Activated effector memory CD4-positive, alpha-beta T cell treated with anti-CD3 and anti-CD28 coated beads, Interleukin-2, amount 50 U/mL, for 16 hours (primary cell): ENCODE results near the gene USP10.

ENCODE experiments used
- DNase-seq: peaks from one replicate; pipeline ENCODE4 v3.0.0-alpha.2; 2020

USP10 gene

DNA sequence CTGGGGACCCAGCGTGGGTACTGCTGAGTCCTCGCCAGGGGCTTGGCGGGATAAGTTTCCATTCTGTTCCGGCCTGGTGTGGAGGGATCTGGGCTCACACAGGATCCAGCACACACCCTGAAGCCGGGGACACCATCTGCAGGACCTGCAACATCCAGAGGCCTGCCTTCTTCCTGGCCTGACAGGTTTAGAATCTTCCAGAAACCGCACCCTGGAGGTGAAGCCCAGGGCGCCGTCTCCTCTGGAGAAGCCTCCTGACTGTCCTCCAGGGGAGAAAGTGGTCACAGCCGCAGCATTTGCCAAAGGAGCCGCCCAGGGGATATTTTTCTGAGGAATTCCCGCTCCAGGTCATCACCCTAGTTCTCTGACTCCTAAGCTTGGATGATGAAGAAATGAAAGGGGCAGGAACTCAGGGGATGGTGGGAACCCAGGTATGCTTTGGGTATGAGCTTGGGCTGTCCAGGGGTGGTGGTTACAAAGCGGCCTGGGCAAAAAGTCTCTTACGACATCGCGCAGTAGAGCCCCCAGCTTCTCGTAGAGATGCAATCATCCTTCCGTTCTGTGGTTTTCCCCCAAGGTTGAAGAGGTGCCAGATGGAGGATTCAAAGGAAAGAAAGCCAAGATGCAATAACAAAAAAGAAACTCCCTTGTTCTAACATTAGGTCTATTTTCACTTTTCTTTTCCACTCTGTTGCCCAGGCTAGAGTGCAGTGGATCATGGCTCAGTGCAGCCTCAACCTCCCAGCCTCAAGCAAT is 110.9 kb downstream of the USP10 start:
- no peak for DNase-seq

DNA sequence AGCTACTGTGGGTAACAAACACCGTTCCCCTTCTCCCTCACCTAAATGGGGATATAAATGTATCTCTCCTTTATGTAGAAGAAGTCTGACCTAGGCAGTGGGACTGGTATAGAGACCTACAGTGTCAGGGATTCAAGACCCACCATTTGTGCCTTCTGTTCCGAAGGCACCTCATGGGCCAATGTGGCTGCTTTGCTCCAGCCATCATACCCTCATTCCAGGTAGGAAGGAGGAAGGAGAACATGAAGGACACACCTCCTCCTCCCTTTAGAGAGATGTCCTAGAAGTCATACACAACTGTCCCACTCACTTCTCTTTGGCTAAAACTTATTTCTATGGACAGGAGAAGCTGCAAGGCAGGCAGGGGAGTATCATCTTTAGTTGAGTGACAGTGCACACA is 111.7 kb downstream of the USP10 start:
- no peak for DNase-seq

DNA sequence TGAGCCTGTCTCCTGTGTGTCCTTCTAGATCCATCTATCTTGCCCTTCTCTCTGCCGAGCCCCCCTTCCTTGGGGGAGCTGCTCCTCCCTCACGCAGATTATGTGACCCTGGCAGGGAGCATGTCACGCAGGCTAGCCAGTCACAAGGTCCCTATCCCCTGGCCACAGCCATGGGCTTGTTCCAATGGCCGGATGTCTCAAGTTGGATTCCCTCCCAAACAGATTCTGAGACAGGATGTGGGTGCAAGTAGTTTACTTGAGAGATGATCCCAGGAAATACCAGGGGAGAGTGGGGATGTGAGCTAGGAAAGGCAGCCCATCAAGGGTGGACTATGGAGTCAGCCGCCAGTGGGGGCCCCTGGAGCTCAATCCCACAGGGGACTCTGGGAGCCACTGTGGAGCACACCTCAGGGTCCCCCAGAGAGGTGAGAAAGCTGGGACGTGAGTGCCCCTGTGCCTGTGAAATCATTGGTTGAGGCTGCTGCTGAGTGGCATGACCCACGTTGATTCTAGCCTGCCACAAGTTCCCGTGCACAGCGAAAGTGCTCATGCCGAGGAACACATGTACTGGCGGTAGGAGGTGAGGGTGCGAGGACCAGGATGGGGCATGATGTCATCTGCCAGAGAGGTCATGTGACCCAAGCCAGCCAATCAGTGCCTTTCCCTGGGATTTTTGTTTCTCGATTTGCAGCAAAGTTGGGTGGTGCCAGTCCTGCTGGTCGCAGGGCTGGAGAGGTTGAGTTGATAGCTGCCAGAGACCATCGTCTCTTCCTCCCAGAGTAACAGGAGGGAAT is 113.5 kb downstream of the USP10 start:
- no peak for DNase-seq

DNA sequence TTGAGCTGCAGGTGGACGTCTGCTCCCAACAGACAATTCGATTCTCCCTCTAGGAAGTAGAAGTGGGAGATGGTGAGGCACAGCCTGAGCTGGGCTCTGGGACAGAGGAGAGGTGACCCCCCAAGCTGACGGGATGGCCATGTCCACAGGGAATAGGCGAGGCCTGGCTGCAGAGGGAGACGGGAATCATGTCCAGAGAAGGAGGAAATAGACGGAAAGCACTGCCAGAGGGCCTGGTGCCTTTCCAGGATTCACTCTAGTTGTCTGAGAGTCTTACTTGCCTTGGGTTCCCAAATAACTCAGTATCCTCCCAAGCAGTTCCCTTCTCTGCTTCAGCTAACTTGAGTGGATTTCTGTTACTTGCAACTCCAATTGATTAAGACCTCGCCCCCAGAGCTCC is 115.7 kb downstream of the USP10 start:
- no peak for DNase-seq

DNA sequence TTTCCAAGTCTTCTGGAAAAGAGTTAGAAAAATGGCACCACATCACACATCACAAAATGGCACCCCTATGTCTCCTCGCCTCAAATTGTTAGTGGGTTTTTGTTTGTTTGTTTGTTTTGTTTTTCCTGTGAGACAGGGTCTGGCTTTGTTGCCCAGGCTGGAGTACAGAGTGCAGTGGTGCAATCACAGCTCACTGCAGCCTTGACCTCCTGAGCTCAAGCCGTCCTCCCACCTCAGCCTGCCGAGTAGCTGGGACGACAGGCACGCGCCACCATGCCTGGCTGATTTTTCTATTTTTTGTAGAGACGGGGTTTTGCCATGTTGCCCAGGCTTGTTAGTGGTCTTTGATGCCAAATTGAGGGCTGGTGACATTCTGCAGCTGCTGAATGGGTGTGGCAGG is 116.2 kb downstream of the USP10 start:
- no peak for DNase-seq

DNA sequence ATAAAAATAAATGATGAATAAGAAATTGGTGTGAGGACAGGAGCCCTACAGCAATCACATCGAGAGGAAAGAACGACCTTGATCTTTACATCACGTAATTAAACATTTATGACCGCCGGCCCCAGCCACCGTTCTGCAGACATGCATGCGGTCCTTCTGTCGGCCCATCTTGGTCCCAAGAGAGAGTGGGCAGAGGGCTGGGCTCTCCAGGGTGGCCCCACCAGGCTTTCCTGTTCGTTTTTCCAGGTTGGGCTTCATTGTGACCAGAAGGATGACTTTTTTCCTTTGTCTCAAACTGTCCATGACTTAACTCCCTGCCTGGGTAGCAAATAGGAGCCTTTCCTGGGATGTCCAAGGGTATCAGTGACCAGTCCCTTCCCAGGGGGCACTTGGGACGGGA is 116.7 kb downstream of the USP10 start:
- no peak for DNase-seq

DNA sequence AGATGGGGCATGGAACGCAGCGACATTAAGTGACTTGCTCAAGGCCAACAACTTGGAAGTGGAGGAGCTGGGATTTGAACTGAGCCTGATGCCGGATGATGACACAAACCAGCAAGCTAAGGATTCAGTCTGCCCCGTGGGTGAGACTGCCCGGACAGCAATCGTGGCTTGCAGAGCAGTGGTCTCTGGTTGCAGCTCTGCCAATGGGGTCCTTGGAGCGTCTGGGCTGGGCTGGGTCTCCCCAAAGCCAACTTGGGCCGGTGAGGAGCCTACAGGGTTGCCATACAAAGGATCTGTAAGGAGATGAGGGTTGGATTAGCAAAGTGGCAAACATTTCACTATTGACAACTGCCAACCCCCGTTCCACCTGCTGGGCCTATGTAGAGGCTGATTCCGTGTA is 117.4 kb downstream of the USP10 start:
- no peak for DNase-seq

DNA sequence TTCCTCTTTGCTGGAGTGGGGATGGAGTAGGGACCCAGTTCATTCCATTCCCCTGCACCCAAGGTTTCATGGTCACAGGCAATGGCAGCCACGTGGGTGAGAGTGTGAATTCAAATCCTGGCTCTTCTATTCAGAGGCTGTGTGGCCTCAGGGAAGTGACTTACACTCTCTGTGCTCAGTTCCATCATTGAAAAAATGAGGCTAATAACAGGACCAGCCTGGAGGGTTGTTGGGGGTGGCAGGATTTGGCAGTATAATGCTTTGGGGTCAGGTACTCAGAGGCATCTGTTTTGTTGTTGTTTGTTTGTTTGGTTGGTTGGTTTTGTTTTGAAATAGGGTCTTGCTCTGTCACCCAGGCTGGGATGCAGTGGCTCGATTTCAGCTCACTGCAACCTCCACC is 117.8 kb downstream of the USP10 start:
- no peak for DNase-seq

DNA sequence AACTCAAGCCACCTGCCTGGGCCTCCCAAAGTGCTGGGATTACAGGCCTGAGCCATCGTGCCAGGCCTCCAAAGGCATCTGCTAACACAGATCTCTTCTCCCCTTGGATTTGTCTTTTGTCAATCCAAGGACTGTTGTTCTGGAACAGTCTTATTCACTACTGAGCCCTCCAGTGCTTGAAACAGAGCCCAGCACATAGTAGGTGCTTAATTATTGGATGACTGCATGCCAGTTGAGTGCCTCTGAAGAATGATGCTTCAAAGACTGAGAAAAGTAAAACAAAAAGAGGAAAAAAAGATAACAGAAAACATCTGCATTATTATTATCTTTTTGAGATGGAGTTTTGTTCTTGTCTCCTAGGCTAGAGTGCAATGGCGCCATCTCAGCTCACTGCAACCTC is 118.3 kb downstream of the USP10 start:
- no peak for DNase-seq

DNA sequence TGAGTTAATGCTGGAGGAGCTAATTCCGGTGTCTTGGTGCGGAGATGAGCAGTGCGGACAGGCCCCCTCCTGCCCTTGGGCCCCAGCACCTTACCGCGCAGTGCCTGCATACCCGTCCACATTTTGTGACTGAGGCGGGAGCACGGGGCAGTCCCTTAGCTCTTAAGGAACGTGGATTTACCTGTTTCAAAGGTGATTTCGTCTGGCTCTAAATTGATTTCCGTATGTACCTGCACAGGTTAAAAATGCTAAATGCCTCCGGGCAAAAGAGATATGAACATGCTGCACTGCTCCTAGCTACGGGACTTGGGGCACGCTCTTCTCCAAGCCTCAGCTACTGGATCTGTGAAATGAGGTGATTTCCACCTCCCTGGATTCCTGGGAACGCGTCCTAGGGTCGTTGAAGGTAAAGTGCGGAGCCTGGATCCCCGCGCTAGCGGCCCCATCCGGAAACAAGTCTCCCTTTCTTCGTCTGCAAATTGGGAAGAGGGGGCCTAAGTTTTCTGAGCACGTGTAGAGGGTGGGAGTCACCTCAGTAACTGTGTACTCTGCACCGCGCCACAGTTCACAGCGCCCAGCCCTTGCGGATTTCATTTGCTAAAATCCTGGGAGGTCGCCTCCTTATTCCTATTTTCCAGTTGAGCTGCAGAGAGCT is 119.3 kb downstream of the USP10 start:
- DNase-seq = no peak

DNA sequence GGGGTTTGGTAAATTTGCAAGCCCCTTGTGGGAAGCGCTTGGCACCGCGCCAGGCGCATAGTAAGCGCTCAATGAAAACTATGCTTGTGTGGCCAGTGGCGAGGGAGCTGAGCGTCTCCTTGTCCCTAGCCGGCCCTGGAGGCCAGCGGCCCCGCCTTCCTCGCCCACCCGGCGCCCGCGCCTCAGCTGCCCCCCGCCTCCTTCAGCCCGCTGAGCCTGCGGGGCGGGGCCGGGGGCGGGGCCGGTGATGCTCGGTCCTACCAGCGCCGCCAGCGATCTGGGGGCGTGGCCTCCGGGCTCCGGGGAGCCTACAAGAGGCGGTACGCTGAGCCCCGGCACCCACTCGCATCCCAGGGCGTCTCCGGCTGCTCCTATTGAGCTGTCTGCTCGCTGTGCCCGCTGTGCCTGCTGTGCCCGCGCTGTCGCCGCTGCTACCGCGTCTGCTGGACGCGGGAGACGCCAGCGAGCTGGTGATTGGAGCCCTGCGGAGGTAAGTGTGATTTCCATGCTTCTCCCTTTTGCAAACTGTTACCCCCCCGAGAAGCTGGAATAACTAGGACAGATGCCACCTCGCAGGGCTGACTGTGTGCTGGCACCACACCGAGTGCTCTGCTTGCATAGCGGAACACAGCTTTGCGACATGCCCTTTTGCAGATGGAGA is 120.0 kb downstream of the USP10 start, which contains the start of gene CRISPLD2:
Gene CRISPLD2 (plus strand): TSS at position 342 of the 661 bp plus-strand sequence. CDS start 18,511 bp downstream, outside the sequence.
- peak; percentile 94 for DNase-seq

DNA sequence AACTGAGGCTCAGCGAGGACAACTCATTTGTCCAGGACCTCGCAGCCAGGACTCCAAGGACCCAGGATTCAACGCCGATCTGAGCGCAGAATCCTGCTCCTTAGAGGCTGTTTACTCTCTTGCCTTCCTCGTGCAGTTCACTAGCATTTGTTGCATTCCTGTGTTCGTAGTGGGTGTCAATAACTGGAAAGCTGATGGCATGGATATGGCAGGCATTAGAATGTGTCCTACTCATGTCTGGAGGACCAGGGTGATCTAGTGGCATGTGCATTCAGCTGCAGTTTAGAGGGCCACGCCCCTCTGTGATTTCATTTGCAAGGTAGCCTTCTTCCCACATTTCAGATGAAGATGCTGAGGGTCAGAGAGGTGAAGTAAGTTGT is 120.5 kb downstream of the USP10 start:
- DNase-seq = no peak

DNA sequence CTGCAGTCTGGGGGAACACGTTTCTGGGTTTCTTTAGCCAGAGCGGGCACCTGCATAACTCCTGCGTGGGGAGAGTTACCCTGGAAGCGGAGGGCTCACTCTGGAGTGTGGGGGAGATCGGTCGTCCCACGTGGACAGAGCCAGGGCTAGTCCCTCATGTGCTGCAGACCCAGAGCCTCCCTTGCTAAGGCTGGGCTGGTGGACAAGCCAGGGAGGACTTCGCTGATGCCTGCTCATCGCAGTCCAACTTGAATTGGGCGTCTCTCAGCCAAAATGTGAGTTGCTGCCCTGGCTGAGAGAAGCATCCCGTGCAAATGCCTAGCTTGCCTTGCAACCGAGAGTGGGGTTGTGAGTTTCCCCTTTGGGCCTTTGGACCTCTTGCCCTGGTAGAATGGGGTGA is 121.0 kb downstream of the USP10 start:
- no peak for DNase-seq

DNA sequence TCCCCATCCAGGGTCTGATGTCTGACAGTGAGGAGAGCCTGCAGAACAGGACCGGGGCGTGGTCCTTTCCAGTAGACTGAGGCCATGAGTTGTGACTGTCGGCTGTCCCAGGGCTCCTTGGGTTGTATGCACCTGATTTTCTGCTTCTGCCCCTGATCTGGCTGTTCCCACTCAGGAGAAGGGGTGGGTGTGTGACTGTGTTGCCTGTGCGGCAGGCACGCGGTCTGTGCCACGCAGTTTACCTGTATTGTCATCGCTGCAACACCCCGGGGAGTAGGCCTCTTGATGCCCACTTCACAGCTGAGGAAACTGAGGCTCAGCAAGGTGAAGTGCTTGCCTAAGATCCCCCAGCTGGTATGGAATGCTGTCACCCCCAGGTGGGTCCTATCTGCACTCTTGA is 121.4 kb downstream of the USP10 start:
- DNase-seq = no peak

DNA sequence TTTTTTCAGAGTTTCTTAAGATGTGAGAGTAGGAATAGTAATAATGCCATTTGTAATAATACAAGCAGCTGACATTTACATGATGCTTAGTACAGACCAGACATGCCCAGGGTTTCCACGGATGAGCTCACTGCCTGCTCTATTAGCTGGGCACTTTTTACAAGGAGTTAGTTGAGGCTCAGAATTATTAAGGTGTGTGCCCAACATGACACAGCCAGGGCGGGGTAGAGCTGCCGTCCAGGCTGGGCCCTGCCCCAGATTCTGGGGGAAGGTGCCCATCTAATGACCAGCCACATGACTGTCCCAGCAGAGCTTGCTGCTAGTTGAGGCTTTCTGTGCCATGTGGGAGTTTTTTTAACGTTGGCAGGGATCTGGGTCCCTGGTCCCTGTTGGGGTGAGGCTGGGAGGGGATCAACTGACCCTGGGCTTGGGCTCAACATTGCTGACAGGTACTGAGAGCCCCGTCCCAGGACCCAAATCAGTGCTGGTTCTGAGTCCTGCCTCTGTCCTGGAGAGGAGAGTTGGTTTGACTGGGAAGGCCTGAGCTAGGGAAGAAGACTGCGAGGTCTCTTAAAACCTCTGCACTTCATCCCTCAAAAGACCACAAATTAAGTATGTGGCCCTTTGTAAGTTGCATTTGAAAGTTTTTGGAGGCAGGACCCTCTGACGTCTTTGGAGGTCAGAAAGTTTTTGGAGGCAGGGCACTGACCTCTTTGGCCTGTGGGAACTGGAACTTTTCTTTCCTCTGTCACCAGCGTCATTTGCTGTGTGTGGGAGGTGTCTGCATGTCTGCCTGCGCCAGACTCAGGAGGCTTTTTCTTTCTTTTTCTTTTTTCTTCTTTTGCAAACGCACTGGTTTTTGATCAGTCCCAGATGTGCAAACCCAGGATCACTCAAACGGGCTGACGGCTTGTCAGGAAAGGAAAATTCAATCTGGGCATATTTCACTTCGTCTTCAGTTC is 122.2 kb downstream of the USP10 start:
- DNase-seq = no peak

DNA sequence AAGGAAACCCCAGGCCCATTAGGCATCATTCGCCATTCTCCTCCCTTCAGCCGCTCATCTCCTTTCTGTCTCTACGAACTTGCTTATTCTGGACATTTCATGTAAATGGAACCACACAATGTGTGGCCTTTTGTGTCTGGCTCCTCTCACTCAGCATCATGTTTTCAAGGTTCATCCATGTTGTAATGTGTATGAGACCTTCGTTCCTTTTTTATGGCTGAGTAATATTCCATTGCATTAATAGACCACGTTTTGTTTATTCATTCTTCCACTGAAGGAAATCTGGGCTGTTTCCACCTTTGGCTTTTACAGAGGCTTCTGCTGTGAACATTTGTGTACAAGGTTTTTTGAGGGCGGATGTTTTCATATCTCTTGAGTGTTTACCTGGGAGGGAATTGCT is 123.2 kb downstream of the USP10 start:
- DNase-seq = no peak

DNA sequence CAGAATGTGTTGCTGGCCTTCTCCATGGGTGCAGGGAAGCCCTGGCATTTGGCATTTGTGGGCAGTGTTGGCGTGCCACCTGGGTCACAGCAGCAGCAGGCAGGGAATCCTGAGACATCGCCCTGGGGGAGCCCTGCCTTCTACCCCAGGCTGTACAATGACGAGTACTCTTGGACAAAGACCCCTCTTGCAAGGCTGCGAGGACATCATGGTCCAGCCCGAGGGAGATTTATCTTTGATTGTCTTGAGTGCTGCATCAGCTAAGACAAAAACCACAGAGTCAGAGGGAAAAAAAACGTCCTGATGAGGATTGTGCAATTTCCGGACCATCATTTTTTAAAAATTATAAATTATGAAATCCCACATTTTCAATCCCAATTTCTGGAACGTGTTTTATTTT is 123.7 kb downstream of the USP10 start:
- DNase-seq = no peak

DNA sequence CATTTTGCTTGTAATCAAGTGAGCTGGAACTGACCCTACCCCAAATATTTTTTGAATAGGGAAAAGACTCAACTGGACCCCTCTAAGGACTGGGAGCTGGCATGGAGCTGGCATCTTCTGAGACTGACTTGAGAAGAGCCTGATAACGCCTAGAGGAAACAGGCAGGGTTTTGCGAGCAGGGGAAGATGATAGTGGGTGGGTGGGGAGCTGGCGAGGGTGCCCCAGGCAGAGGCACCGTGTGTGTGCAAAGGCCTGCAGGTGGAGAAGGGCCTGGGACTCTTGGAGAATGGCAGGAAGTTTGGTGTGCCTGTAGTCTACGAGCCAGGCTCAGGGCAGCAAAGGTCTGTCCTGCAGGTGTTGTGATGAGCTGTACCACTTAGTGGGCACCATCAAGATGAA is 124.1 kb downstream of the USP10 start:
- no peak for DNase-seq

DNA sequence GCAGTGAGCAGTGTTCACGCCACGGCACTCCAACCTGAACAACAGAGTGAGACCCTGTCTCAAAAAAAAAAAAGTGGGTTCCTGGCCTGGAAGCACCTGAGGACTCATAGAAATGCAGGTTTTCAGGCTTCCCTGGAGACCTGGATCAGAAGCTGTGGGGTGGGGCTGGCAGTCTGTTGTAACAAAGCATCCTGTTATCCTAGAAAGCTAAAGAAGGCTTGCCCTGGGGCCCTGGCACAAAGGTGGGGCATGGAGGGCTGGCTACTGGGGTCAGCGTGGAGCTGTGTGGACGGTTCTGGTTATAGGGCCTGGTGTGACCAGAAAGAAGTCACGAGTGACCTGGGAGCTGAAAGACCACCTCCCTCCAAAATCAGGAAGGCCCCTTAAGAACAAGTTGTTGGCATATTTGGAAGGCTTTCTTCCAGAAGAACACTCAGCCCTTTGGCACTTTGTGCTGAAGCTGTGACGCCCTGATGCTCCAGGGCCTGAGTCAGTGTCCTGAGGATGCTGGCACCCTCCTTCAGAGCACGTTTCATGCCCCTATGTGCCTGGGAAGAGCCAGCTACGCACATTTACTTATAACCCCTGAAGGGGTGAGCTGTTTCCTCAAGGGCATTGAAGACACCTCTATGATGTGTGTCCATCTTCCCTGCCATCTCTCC is 126.2 kb downstream of the USP10 start:
- no peak for DNase-seq

DNA sequence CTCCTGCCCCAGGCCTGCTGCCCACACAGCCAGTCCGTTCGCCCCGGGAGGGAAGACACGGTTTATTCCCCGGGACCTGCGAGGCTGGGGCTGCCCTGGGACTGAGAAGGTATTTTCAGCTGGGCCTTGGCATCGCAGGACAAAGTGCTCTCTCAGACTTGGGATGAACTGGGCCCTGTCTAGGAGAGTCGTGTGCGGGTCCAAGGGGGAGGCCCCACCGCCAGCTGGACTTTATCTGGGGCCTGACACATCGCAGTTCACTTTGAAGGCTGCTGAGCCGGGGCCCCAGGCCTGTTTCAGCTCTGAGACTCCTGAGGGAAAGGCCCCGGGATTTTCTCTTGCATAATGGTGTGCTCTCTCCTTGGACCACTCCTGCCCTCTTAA is 126.8 kb downstream of the USP10 start:
- no peak for DNase-seq

DNA sequence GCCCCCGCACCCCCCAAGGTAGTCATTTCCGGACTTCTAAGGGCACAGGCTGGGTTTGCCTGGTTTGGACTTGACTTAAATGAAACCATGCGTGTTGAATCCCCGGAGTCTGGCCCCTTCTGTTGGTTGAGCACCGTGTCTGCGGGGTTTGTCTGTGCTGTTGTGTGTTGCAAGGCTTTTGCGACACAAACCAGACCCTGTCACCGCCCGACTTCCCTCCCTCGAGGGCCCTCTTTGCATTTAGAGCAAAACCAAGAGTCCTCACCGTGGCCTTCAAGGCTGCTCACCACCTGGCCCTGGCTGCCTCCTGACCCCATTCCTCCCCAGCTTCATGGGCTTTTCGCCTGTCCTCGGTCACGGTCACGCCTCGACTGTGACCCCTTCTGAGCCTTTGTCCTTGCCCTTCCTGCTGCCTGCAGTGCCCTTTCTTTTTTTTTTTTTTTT is 127.4 kb downstream of the USP10 start:
- DNase-seq = no peak

DNA sequence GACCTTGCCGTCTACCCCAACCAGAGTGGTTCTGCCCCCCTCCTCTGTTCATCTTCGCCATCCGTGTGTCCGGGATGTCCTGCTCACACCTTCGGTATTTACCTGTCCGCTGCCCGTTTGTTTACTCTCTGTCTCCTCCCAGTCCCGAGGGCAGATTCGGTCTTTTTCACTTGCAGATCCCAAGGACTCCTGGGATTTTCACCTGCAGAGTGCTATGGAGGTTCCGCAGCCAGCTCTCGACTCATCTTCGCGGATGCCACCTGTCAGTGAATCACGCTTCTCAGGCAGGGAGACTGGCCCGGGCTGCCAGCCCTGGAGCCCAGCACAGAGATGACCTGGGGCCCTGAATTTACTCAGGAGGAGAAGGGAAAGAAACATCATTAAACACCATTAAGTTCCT is 128.1 kb downstream of the USP10 start:
- DNase-seq = no peak
